BLaER1 treated with 17β-estradiol and CSF1 and Interleukin-3, amounts not matched to agents 10 nM and 100 nM (cell line): ENCODE data around the gene GNAO1.

Source experiments
- H3K27ac ChIP-seq, 11 experiments: shearing (Covaris generic); formaldehyde crosslinking; 2 replicates each; pipeline ENCODE4 v1.8.1; 2022
- H3K27me3 ChIP-seq, 11 experiments: shearing (Covaris generic); formaldehyde crosslinking; 2 replicates each; pipeline ENCODE4 v1.8.1; 2022
- H3K36me3 ChIP-seq, 11 experiments: shearing (Covaris generic); formaldehyde crosslinking; 2 replicates each; pipeline ENCODE4 v1.8.1; 2022
- H3K4me1 ChIP-seq, 10 experiments: shearing (Covaris generic); formaldehyde crosslinking; 2 replicates each; pipeline ENCODE4 v1.8.1; 2022
- H3K4me2 ChIP-seq, 11 experiments: shearing (Covaris generic); formaldehyde crosslinking; 2 replicates each; pipeline ENCODE4 v1.8.1; 2022
- H3K4me3 ChIP-seq, 10 experiments: shearing (Covaris generic); formaldehyde crosslinking; 2 replicates each; pipeline ENCODE4 v1.8.1; 2022
- H3K9ac ChIP-seq, 11 experiments: shearing (Covaris generic); formaldehyde crosslinking; 2 replicates each; pipeline ENCODE4 v1.8.1; 2022
- H3K9me3 ChIP-seq, 11 experiments: shearing (Covaris generic); formaldehyde crosslinking; replicated peaks in 1 of 11; 2 replicates each; pipeline ENCODE4 v1.8.1; 2022
- H4K20me1 ChIP-seq, 11 experiments: shearing (Covaris generic); formaldehyde crosslinking; 2 replicates each; pipeline ENCODE4 v1.8.1; 2022
- Cebpa-rat ChIP-seq, 11 experiments: shearing (Covaris generic); IDR thresholded peaks; 2 replicates each; pipeline ENCODE4 v1.8.1; 2022

Gene GNAO1

DNA sequence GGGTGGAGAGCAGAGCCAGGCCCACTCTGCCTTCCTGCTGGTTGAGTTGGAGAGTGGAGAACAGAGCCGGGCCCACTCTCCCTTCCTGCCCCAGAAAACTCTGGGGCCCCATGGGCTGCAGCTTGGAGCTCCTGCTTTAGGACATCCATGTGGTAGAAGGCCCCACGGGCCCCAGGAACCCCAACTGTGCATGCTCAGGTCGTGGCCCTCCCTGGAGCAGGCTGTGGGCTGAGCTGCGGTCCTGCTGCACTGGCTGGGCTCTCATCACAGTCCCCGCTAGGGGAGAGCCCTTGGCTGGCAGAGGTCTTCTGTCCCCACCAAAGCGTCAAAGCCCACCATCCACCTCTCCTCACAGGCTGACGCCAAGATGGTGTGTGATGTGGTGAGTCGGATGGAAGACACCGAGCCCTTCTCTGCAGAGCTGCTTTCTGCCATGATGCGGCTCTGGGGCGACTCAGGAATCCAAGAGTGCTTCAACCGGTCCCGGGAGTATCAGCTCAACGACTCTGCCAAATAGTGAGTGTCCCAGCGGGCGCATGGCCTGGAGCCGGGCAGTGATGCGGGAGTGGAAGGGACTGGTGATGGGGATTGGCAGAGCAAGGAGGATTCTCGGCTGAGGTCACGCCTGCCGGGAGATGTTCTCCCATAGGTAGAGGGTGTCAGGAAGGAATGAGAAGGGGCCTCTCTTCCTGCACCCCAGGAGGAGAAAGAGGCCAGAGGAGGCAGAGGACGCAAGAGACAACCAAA lies 137.2 kb downstream of the GNAO1 start:
- TF ChIP-seq Cebpa-rat (IDR thresholded peaks at IDR 0.05), result no peak
- no peaks in the 10 kb centered on the region for H3K27me3 ChIP-seq
- no peak overlapping the region for H3K4me3 ChIP-seq
- H3K36me3 ChIP-seq, result no peaks in the 10 kb centered on the region
- H3K9me3 ChIP-seq, result no peaks in the 10 kb centered on the region
- no peak overlapping the region for H3K9ac ChIP-seq
- 0 out of 22 replicates have a peak overlapping the region, but pooled peaks of 1 of the 11 experiments have one; percentile 11 for H3K4me2 ChIP-seq
- 0 out of 22 replicates have a peak, but pooled peaks cover 0 to 1% (median 0%) of the 10 kb centered on the region in 11 experiments for H4K20me1 ChIP-seq
- H3K4me1 ChIP-seq, result peaks cover 15 to 50% (median 40%) of the 10 kb centered on the region in 10 experiments
- no peak overlapping the region for H3K27ac ChIP-seq

DNA sequence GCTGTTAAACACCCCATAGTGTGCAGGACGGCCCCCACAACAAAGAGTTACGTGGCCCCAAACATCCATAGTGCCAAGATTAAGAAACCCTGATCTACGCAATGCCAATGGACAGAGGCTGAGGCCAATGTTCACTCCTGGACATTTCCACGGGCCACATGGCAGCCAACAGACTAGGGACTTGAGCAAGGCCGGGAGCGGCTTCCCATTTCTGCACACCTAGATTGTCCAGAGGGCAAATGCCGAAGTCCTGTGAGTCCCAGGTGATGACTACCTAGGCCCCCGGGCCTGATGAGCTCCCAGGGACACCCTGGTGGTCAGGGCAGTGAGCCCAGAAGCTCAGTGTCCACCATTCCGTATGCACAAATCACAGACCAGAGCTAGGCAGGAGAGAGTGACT lies 138.6 kb downstream of the GNAO1 start:
- Histone ChIP-seq H3K27me3 (no peaks in the 10 kb centered on the region), H3K4me3 (no peak overlapping the region), H3K27ac (no peak overlapping the region), H4K20me1 (peaks cover 0 to 6% (median 0%) of the 10 kb centered on the region in 11 experiments; a peak in 1 of 22 replicates), H3K9me3 (no peaks in the 10 kb centered on the region), H3K36me3 (no peaks in the 10 kb centered on the region), H3K4me1 (peaks cover 21 to 64% (median 52%) of the 10 kb centered on the region in 10 experiments), H3K4me2 (peak overlapping the region in 2 of 11 experiments; percentile 39 to 69; a peak in 1 of 22 replicates), H3K9ac (no peak overlapping the region)
- no peak for TF ChIP-seq Cebpa-rat (IDR thresholded peaks at IDR 0.05)

- no peak overlapping the region for H3K4me3 ChIP-seq
Observed at GRCh38 chr16:56330476-56330875, 139.2 kb downstream of the GNAO1 start.

DNA sequence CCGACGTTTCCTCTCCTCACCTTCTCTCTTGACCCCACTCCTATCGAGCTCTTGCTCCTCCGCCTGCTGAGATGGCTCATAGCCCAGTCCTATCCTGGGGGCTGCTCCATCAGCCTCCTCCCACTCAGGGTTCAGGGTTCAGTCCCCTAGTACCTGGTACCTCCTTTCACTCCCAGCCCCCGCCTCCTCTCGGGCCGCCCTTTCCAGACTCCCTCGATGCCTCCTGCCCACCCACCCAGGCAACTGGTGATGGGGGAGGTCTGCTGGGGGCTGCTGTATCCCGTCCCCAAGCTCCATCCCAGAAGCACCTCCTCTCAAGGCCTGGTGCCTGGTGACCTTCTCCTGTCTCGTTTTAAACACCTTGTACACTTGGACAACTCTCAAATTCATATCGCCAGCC lies 140.1 kb downstream of the GNAO1 start:
- no peak overlapping the region for H3K4me3 ChIP-seq
- H3K36me3 ChIP-seq, result no peaks in the 10 kb centered on the region
- TF ChIP-seq Cebpa-rat (IDR thresholded peaks at IDR 0.05), result no peak
- peak overlapping the region in 2 of 11 experiments; percentile 2 to 37; a peak in 1 of 22 replicates for H3K27ac ChIP-seq
- peak overlapping the region; percentile 11 to 78 (median 68); a peak in 17 of 22 replicates for H3K4me2 ChIP-seq
- no peaks in the 10 kb centered on the region for H3K9me3 ChIP-seq
- peaks cover 0 to 6% (median 0%) of the 10 kb centered on the region in 11 experiments; a peak in 1 of 22 replicates for H4K20me1 ChIP-seq
- H3K27me3 ChIP-seq, result no peaks in the 10 kb centered on the region
- H3K9ac ChIP-seq, result no peak overlapping the region
- peaks cover 18 to 70% (median 59%) of the 10 kb centered on the region in 10 experiments for H3K4me1 ChIP-seq

More at GRCh38 chr16:56330476-56330875, 139.2 kb downstream of the GNAO1 start:
- TF ChIP-seq Cebpa-rat (IDR thresholded peaks at IDR 0.05), result no peak
- H4K20me1 ChIP-seq, result peaks cover 0 to 6% (median 0%) of the 10 kb centered on the region in 11 experiments; a peak in 1 of 22 replicates
- H3K36me3 ChIP-seq, result no peaks in the 10 kb centered on the region
- H3K27me3 ChIP-seq, result no peaks in the 10 kb centered on the region
- no peak overlapping the region for H3K9ac ChIP-seq
- no peak overlapping the region for H3K27ac ChIP-seq
- H3K4me2 ChIP-seq, result peak overlapping the region in 10 of 11 experiments; percentile 11 to 78 (median 68); a peak in 17 of 22 replicates
- no peaks in the 10 kb centered on the region for H3K9me3 ChIP-seq
- peaks cover 21 to 69% (median 57%) of the 10 kb centered on the region in 10 experiments for H3K4me1 ChIP-seq

DNA sequence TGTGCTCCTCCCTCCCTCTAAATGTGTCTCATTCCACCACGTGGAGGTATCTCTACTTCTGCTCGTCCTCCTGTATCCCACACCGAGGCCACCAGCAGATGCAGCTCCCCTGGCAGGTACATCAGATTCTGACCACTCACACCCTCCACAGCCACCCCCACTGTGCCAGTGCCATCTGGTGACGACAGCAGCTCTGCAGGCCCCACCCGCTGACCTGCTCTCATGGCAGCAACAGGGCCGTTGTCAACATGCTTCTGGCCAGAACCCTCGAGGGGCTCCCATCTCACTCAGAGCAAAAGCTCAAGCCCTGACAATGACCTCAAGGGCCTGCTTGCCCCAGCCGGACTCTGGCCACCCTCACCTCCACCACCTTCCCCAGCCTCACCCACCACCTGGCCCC lies 140.6 kb downstream of the GNAO1 start:
- H3K4me1 ChIP-seq, result peaks cover 13 to 70% (median 59%) of the 10 kb centered on the region in 10 experiments; a peak in 18 of 20 replicates
- no peak overlapping the region for H3K9ac ChIP-seq
- peaks cover 0 to 6% (median 0%) of the 10 kb centered on the region in 11 experiments; a peak in 1 of 22 replicates for H4K20me1 ChIP-seq
- no peaks in the 10 kb centered on the region for H3K36me3 ChIP-seq
- H3K4me3 ChIP-seq, result no peak overlapping the region
- H3K27ac ChIP-seq, result no peak overlapping the region
- no peak for TF ChIP-seq Cebpa-rat (IDR thresholded peaks at IDR 0.05)
- H3K27me3 ChIP-seq, result no peaks in the 10 kb centered on the region
- H3K9me3 ChIP-seq, result no peaks in the 10 kb centered on the region
- H3K4me2 ChIP-seq, result peak overlapping the region in 4 of 11 experiments; percentile 15 to 69 (median 66); a peak in 4 of 22 replicates

DNA sequence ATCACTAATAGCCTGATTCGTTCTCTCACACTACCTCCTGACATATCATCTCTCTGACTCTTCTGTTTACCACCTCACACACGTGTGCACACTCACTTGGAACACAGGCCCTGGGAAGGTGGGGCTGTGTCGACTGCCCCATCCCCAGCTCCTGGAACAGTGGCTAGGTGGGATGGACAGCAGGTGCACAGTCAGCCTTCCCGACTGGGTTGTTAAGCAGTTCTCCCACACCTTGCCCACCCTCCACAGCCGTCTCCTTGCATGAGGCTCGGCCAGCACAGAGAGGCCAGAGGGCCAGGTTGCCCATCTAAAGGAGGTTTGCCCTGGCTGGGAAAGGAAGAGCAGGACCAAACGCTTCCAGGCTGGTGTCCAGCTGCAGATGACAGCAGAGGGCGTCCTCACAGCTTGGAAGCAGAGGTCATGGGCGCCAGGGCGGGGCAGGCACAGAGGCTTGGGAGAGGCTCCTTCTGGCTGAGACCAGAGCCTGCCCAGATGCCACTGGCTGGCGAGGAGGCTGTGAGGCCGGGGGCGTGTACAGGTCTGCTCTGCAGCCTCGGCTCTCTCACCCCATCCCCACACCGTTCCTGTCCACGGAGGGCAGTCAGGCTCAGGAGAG lies 141.3 kb downstream of the GNAO1 start:
- no peaks in the 10 kb centered on the region for H3K27me3 ChIP-seq
- no peaks in the 10 kb centered on the region for H3K9me3 ChIP-seq
- H3K4me3 ChIP-seq, result no peak overlapping the region
- peaks cover 17 to 71% (median 60%) of the 10 kb centered on the region in 10 experiments; a peak in 18 of 20 replicates for H3K4me1 ChIP-seq
- H3K9ac ChIP-seq, result no peak overlapping the region
- H3K4me2 ChIP-seq, result 0 out of 22 replicates have a peak overlapping the region, but pooled peaks of 4 of the 11 experiments have one; percentile 15 to 69 (median 66)
- no peak for TF ChIP-seq Cebpa-rat (IDR thresholded peaks at IDR 0.05)
- H3K27ac ChIP-seq, result no peak overlapping the region
- H4K20me1 ChIP-seq, result peaks cover 0 to 6% (median 0%) of the 10 kb centered on the region in 11 experiments; a peak in 1 of 22 replicates
- H3K36me3 ChIP-seq, result no peaks in the 10 kb centered on the region

GRCh38 chr16:56334761-56335160 lies 143.5 kb downstream of the GNAO1 start:
- Histone ChIP-seq H3K4me2 (peak overlapping the region in 3 of 11 experiments; percentile 21 to 91 (median 64); a peak in 3 of 22 replicates), H3K27me3 (no peaks in the 10 kb centered on the region), H3K36me3 (no peaks in the 10 kb centered on the region), H4K20me1 (peaks cover 0 to 6% (median 0%) of the 10 kb centered on the region in 11 experiments; a peak in 1 of 22 replicates), H3K4me3 (no peak overlapping the region), H3K27ac (no peak overlapping the region), H3K9me3 (no peaks in the 10 kb centered on the region), H3K9ac (no peak overlapping the region), H3K4me1 (peaks cover 20 to 83% (median 72%) of the 10 kb centered on the region in 10 experiments; a peak in 18 of 20 replicates)
- no peak for TF ChIP-seq Cebpa-rat (IDR thresholded peaks at IDR 0.05)

GRCh38 chr16:56336071-56336688 lies 144.9 kb downstream of the GNAO1 start:
- no peak overlapping the region; a peak in 1 of 22 replicates for H3K27ac ChIP-seq

More at GRCh38 chr16:56336071-56336688, 144.9 kb downstream of the GNAO1 start:
- no peak for TF ChIP-seq Cebpa-rat (IDR thresholded peaks at IDR 0.05)
- no peaks in the 10 kb centered on the region for H3K27me3 ChIP-seq
- H4K20me1 ChIP-seq, result peaks cover 0 to 6% (median 0%) of the 10 kb centered on the region in 11 experiments; a peak in 1 of 22 replicates
- H3K36me3 ChIP-seq, result no peaks in the 10 kb centered on the region
- no peaks in the 10 kb centered on the region for H3K9me3 ChIP-seq
- H3K4me1 ChIP-seq, result peaks cover 15 to 72% (median 63%) of the 10 kb centered on the region in 10 experiments; a peak in 18 of 20 replicates
- H3K4me2 ChIP-seq, result peak overlapping the region in 9 of 11 experiments; percentile 57 to 91 (median 83); a peak in 17 of 22 replicates
- no peak overlapping the region; a peak in 2 of 22 replicates for H3K9ac ChIP-seq
- H3K4me3 ChIP-seq, result no peak overlapping the region; a peak in 1 of 20 replicates
